ENCODE measurements around the gene HOXA6. TPM values are rescaled to one million over a fixed set of nuclear protein-coding genes. Genes with fewer than 3 reads are reported as not detected.

Gene HOXA6
- polyA plus RNA-seq, 1 donor from 2014 or later = not detected

GRCh38 chr7:27191833-27192545 is 44.4 kb upstream of the HOXA6 start:
- Histone ChIP-seq H3K27ac (ENCODE audit: low read length) (no peak overlapping the region), H3K4me2 (ENCODE audit: low read length) (no peak overlapping the region), H4K20me1 (ENCODE audit: insufficient read depth) (no peaks in the 10 kb centered on the region), H3K36me3 (ENCODE audit: insufficient read depth, low read length) (no peaks in the 10 kb centered on the region), H2AFZ (ENCODE audit: low read depth, low read length) (no peak overlapping the region), H3F3A (ENCODE audit: insufficient read depth, low read length, poor library complexity, severe bottlenecking) (no peaks in the 10 kb centered on the region), H3K9me2 (ENCODE audit: insufficient read depth, low read length) (no peaks in the 10 kb centered on the region), H3K9me3 (ENCODE audit: low read length) (no peaks in the 10 kb centered on the region), H3K27me3 (ENCODE audit: insufficient read depth, low read depth, low read length) (peaks cover 100% of the 10 kb centered on the region), H3K4me3 (ENCODE audit: low read length) (no peak overlapping the region), H3K79me2 (replicated peaks; ENCODE audit: insufficient read depth, low read length) (no peaks in the 10 kb centered on the region), H3K9ac (ENCODE audit: low read length) (no peak overlapping the region)
- TF ChIP-seq EP300 (conservative IDR thresholded peaks at IDR 0.05; ENCODE audit: poor library complexity, severe bottlenecking) (no peak), POLR2AphosphoS5 (IDR thresholded peaks at IDR 0.05) (no peak), TAF1 (IDR thresholded peaks at IDR 0.05; ENCODE audit: low read depth) (no peak), SMC3 (conservative IDR thresholded peaks at IDR 0.05; ENCODE audit: poor library complexity) (no peak), MXI1 (conservative IDR thresholded peaks at IDR 0.05; ENCODE audit: poor library complexity, severe bottlenecking) (no peak), REST (IDR thresholded peaks at IDR 0.05; ENCODE audit: borderline replicate concordance) (no peak), CTCF (IDR thresholded peaks at IDR 0.05; ENCODE audit: poor library complexity, severe bottlenecking) (no peak), RAD21 (conservative IDR thresholded peaks at IDR 0.05) (no peak), EZH2 (IDR thresholded peaks at IDR 0.05; ENCODE audit: borderline replicate concordance, insufficient read depth, low read length, poor library complexity, severe bottlenecking) (no peak)

GRCh38 chr7:27191161-27191731 is 43.7 kb upstream of the HOXA6 start:
- Histone ChIP-seq H4K20me1 (ENCODE audit: insufficient read depth) (no peaks in the 10 kb centered on the region), H2AFZ (ENCODE audit: low read depth, low read length) (no peak overlapping the region), H3K79me2 (replicated peaks; ENCODE audit: insufficient read depth, low read length) (no peaks in the 10 kb centered on the region), H3K36me3 (ENCODE audit: insufficient read depth, low read length) (no peaks in the 10 kb centered on the region), H3K4me3 (ENCODE audit: low read length) (no peak overlapping the region), H3K4me2 (ENCODE audit: low read length) (no peak overlapping the region), H3F3A (ENCODE audit: insufficient read depth, low read length, poor library complexity, severe bottlenecking) (no peaks in the 10 kb centered on the region), H3K9me3 (ENCODE audit: low read length) (no peaks in the 10 kb centered on the region), H3K27me3 (ENCODE audit: insufficient read depth, low read depth, low read length) (peaks cover 100% of the 10 kb centered on the region), H3K9ac (ENCODE audit: low read length) (no peak overlapping the region), H3K9me2 (ENCODE audit: insufficient read depth, low read length) (no peaks in the 10 kb centered on the region), H3K27ac (ENCODE audit: low read length) (no peak overlapping the region)
- TF ChIP-seq RAD21 (conservative IDR thresholded peaks at IDR 0.05) = no peak
- TF ChIP-seq POLR2AphosphoS5 (IDR thresholded peaks at IDR 0.05) = no peak
- TF ChIP-seq MXI1 (conservative IDR thresholded peaks at IDR 0.05; ENCODE audit: poor library complexity, severe bottlenecking) = no peak
- no peak for TF ChIP-seq CTCF (IDR thresholded peaks at IDR 0.05; ENCODE audit: poor library complexity, severe bottlenecking)
- no peak for TF ChIP-seq EP300 (conservative IDR thresholded peaks at IDR 0.05; ENCODE audit: poor library complexity, severe bottlenecking)
- no peak for TF ChIP-seq SMC3 (conservative IDR thresholded peaks at IDR 0.05; ENCODE audit: poor library complexity)

Data from neural cell (in vitro differentiated cells).